Measurements from ENCODE around the gene OXA1L.
"Not testable (repeated sequence)": the region's sequence is repeated elsewhere in the genome, so short reads cannot be mapped to it uniquely, and the experiment has no call there.

The OXA1L gene

DNA sequence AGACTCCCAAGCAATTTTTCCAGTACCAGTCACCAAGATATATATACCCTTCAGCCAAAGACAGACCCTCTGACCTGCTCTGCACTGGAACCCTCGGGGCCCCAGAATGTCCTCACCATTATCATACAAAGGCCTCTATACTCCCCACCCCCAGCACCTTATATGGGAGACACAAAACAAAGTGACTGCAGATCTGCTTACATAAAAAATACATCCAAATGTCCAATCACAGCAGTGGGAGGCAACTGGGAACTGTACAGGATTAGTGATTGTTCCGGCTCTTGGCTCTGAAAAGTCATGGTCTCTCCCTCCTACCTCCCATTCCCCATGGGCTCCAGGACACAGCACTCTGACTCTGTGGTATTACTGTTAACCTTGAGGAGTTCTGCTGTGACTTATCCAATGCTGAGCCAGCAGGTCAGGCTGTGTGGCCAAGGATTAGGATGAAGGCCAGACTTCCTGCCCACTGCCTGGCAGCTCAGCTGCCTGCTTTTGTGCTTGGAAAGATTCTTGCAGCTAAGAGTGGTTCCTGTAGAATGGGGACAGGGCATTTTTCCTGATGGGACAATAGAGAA is 13.7 kb downstream of the OXA1L start:
- no peak for DNase-seq (ENCODE audit: insufficient read length, low spot score)

DNA sequence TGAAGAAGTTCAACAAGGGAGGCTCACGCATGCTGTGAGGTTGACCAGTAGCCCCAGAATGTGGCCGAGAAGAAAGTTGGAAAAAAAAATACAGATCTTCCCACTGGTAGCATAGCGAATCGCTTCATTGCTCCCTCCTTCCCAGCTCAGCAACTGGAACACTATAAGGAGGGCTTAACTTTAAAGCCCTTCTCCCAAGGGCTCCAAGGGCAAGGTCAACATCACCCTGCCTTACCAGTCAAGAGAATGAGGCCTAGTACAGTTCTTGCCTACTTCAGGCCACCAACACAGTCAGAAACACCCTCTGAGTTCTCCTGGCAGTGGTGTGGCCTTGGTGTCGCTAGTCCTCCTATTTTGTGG is 14.4 kb downstream of the OXA1L start:
- DNase-seq (ENCODE audit: insufficient read length, low spot score) (no peak), FAIRE-seq (no peak)
- TF ChIP-seq, protein P1, sequence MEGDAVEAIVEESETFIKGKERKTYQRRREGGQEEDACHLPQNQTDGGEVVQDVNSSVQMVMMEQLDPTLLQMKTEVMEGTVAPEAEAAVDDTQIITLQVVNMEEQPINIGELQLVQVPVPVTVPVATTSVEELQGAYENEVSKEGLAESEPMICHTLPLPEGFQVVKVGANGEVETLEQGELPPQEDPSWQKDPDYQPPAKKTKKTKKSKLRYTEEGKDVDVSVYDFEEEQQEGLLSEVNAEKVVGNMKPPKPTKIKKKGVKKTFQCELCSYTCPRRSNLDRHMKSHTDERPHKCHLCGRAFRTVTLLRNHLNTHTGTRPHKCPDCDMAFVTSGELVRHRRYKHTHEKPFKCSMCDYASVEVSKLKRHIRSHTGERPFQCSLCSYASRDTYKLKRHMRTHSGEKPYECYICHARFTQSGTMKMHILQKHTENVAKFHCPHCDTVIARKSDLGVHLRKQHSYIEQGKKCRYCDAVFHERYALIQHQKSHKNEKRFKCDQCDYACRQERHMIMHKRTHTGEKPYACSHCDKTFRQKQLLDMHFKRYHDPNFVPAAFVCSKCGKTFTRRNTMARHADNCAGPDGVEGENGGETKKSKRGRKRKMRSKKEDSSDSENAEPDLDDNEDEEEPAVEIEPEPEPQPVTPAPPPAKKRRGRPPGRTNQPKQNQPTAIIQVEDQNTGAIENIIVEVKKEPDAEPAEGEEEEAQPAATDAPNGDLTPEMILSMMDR (IDR thresholded peaks at IDR 0.05; ENCODE audit: insufficient read depth, missing control alignments): no peak

More for the DNA sequence above, 13.7 kb downstream of the OXA1L start:
- TF ChIP-seq, protein P1 (IDR thresholded peaks at IDR 0.05; ENCODE audit: insufficient read depth, missing control alignments): no peak
- no peak for FAIRE-seq

DNA sequence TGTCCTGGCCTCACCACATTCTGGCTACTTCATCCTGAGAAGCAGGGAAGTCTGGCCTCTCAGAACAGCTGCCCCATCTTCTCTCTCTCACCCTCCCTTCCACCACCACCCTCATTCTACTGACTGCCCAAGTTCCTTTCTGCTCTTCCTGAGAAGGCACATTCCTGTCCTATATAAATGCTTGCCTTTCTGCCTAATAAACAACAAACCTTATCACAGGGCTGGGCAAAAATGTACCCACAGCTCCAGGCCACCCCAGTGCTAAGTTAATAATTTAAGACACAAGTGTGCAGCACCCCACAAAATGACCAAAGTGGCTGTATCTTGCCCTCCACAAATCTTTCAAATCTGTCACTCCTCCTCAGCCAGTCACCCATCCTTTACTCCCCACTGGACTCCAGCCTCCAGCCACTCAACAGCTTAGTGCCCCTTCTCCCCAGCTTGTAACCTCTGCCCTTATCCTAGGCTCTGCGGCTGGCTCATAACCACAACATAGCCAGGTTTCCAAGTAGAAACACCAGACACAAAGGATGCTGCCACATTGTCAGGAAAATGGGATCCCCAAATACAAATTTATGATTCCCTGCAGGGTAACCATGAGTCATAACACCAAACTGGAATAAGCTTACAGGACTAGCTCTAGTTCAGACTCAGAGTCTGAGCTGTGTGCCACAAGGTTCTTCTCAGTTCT is 15.0 kb downstream of the OXA1L start:
- TF ChIP-seq, protein P1 (IDR thresholded peaks at IDR 0.05; ENCODE audit: insufficient read depth, missing control alignments): no peak
- DNase-seq (ENCODE audit: insufficient read length, low spot score) (no peak), FAIRE-seq (no peak)

DNA sequence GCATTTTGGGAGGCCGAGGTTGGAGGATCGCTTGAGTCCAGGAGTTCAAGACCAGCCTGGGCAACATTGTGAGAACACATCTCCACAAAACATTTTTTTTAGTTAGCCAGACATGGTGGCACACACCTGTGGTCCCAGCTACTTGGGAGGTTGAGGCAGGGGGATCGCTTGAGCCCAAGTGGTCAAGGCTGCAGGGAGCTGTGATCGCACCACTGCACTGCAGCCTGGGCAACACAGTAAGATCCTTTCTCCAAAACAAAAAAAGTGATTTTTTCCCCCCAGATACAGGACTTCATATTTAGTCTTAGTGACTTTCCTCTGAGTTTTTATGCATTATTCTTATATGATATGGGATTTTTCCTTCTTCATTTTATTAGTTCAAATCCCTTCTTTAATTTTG is 20.2 kb downstream of the OXA1L start:
- FAIRE-seq (no peak), DNase-seq (ENCODE audit: insufficient read length, low spot score) (no peak)
- TF ChIP-seq, protein P1 (IDR thresholded peaks at IDR 0.05; ENCODE audit: insufficient read depth, missing control alignments): no peak

DNA sequence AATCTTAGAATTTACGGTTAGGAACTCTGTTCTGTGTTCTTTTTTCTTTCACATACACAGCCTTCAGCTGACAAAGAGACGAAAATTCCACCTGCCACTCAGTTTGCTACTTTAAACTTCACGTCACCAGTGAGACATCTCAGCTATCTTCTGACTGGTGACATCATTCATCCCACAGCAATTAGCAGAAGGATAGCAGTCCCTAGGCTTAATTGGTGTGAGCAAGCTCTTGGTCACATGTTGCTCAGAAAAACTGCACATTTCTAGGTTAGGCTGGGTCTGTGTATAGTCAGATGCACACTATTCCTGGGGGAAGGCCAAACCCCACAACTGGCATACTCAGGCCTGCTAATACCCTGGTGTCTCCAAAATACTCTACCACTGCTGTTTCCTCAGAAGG is 24.8 kb downstream of the OXA1L start:
- no peak for FAIRE-seq
- TF ChIP-seq, protein P1 (IDR thresholded peaks at IDR 0.05; ENCODE audit: insufficient read depth, missing control alignments): no peak
- no peak for DNase-seq (ENCODE audit: insufficient read length, low spot score)

DNA sequence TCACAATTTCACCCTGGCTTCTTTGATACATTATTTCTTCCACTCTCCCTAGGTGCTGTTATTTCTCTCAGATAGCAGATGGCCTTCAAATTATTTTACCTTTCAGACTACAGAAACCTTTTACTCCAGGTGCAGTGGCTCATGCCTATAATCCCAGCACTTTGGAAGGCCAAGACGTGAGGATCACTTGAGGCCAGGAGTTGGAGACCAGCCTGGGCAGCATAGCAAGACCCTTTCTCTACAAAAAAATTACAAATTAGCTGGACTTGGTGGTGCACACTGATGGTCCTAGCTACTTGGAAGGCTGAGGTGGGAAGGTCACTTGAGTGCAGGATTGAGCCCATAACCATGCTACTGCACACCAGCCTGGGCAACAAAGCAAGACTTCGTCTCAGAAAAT is 25.7 kb downstream of the OXA1L start:
- FAIRE-seq (no peak), DNase-seq (ENCODE audit: insufficient read length, low spot score) (no peak)
- TF ChIP-seq, protein P1 (IDR thresholded peaks at IDR 0.05; ENCODE audit: insufficient read depth, missing control alignments): no peak

DNA sequence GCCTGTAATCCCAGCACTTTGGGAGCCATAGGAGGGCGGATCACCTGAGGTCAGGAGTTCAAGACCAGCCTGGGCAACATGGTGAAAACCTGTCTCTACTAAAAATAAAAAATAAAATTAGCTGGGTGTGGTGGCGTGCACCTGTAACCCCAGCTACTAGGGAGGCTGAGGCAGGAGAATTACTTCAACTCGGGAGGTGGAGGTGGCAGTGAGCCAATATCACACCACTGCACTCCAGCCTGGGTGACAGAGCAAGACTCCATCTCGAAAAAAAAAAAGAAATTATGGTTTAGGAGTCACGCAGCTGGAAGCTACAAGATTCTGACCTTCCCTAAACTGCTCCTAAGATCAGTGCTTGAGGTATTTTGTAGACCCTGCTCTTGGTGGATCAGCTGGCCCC is 27.1 kb downstream of the OXA1L start:
- DNase-seq (ENCODE audit: insufficient read length, low spot score); FAIRE-seq: not testable (repeated sequence)

Data from D721Med (cell line).